Retinal pigment epithelial cell (primary cell): Measurements from ENCODE around the gene SLPI.

Experiments used
- DNase-seq: peaks from one replicate; pipeline ENCODE4 v3.0.0-alpha.2; 2010; ENCODE audit warnings: low read depth
- H3K4me3 ChIP-seq: 2 replicates; pipeline ENCODE4 v1.5.1; 2011; ENCODE audit warnings: mild to moderate bottlenecking, low read length, control low read depth, moderate library complexity
- CTCF ChIP-seq: conservative IDR thresholded peaks from 2 replicates; pipeline ENCODE4 v1.5.1; 2011; ENCODE audit warnings: low read depth, low read length, control low read depth, inconsistent platforms

Gene SLPI

DNA sequence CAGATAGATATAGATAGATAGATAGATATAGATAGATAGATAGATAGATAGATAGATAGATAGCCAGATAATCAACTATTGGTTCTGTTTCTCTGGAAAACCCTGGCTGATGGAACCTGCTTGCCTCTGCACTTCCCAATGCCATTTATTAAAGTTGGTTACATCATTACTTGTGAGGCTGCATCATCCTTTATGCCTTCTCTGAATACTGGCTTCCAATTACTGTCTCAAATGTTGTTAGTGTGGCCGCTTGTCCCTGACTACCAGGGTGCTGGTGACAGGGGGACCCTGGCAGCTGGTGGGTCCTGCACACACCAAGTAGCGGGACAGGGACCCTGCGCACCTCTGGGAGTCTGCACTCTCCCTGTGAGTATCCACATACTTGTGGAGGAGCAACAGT is 3.9 kb upstream of the SLPI start:
- no peak for TF ChIP-seq CTCF
- DNase-seq = no peak
- no peak overlapping the region for H3K4me3 ChIP-seq

DNA sequence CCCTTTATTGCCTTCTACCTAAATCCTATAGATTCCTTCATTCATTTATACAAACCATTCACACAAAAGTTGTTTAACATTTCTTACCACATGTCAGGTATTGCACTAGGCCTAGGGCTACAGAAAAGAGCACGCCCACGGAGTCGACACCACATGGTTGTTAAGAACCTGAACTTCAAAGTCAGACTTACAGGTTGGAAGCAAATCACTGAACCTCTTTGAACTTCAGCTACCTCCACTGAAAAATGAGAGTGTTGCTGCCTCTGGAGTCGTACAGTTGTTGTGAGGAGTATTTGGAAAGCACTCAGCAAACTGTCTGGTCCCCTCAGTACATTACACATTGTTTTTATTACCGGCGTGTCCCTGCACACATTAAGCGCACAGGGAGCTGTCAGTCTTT is 3.3 kb upstream of the SLPI start:
- no peak for TF ChIP-seq CTCF
- no peak for DNase-seq
- no peak overlapping the region for H3K4me3 ChIP-seq

- H3K4me3 ChIP-seq = no peak overlapping the region
- no peak for DNase-seq
- no peak for TF ChIP-seq CTCF
These were observed 2.8 kb upstream of the SLPI start for GRCh38 chr20:45257161-45257560.

DNA sequence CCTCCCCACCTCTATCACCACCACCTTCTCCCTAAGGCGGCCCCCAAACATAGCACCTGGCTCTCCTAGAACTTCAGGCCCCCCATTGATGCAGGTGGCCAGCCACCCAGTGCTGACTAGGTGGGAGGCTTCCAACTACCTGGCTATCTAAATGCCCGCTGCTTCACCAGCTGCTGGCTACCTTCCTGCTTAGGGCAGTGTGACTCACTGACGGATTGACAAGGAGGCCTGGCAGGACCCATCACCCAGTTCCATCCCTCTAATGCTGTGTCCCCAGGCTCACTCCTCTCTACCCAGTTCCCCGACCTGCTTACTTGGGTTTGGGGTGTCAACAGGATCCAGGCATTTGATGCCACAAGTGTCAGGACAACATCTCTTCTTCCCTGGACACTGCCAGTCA is 1.1 kb downstream of the SLPI start:
- DNase-seq = no peak

DNA sequence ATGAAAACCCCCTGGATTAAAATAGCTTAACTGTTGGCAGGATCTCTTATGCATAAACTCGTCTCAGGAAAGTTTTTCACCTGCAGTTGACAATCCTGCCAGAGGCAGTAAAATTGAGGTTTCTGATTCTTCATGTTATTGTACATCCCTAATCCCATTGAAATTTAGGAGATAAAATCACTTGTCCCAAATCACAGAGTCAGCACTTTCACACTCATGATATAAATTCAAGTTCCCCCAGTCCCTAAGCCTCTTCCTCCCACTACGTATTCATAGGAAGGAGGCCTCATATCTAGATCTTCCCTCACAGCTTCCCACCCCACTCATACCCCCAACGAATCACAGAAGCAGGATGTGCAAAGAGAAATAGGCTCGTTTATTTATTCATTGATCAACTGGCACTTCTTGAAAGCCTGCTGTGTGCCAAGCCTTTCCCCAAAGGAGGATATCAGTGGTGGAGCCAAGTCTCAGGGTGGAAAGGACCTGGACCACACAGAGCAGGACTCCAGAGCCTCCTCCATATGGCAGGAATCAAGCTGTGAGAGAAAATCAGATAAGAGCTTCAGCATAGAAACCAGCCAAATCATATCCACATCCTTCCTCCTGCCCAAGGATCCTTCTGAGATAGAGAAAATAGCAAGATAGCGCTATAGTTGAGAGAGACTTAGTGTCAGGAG is 2.3 kb downstream of the SLPI start:
- TF ChIP-seq CTCF = no peak
- no peak overlapping the region for H3K4me3 ChIP-seq
- no peak for DNase-seq

More for the DNA sequence above, 1.1 kb downstream of the SLPI start:
- no peak for TF ChIP-seq CTCF
- no peak overlapping the region for H3K4me3 ChIP-seq

- TF ChIP-seq CTCF = no peak
- DNase-seq = no peak
- no peak overlapping the region for H3K4me3 ChIP-seq
These were observed 5.8 kb downstream of the SLPI start for GRCh38 chr20:45248609-45249008.

DNA sequence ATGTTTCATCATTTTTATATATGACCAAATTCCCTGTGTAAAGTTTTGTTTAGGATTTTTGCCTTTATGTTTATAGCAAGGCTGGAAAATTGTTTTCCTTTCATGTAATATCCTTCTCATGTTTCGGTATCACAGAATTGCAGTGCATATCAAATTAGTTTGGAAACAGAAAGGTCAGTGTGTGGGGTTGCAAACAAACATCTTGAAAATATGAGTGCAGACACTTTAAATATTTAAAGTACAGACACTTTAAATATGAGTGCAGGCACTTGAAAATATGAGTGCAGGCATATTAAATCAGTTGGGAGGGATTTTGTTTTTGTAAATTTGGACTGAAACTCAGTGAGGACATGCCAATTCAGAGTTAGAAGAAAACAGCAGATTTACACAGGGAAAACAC is 6.5 kb downstream of the SLPI start:
- DNase-seq = no peak
- no peak for TF ChIP-seq CTCF
- H3K4me3 ChIP-seq = no peak overlapping the region
